ENCODE data around the gene APOB. TPM values are rescaled to one million over a fixed set of nuclear protein-coding genes. Genes with fewer than 3 reads are reported as not detected.

The APOB gene
- total RNA-seq, 2 experiments from 2014 or later, result not detected

GRCh38 chr2:21008790-21009661 lies 34.8 kb downstream of the APOB start:
- CTCF ChIA-PET, result interaction anchor here (0.7 to 1.6 kb wide), 3 partner anchors 10 to 357 kb away, joined by 3 to 6 read pairs (median 3); no protein-coding TSS in a partner anchor
- intact Hi-C loops (cut with micrococcal nuclease), result no loop called here
- no peak overlapping the region for H3K4me3 Mint-ChIP-seq
- H3K4me1 Mint-ChIP-seq (ENCODE audit: low read depth), result no peaks in the 10 kb centered on the region
- POLR2A ChIA-PET, result interaction anchor here (0.8 kb wide), 1 partner anchor 477 kb away, joined by 3 read pairs; no protein-coding TSS in a partner anchor
- DNase-seq (no peak), ATAC-seq (no peak)
- no peaks in the 10 kb centered on the region for H3K36me3 Mint-ChIP-seq (ENCODE audit: low read depth)
- no peak for TF ChIP-seq CTCF (IDR thresholded peaks at IDR 0.05)
- no peak overlapping the region for H3K27ac Mint-ChIP-seq
- H3K9me3 Mint-ChIP-seq, result no peaks in the 10 kb centered on the region
- H3K27me3 Mint-ChIP-seq, result no peaks in the 10 kb centered on the region

GRCh38 chr2:21008014-21008789 lies 35.7 kb downstream of the APOB start:
- no peak overlapping the region for H3K4me3 Mint-ChIP-seq
- intact Hi-C loops (cut with micrococcal nuclease), result no loop called here
- ATAC-seq (no peak), DNase-seq (no peak)
- no peak for TF ChIP-seq CTCF (IDR thresholded peaks at IDR 0.05)
- H3K27me3 Mint-ChIP-seq, result no peaks in the 10 kb centered on the region
- CTCF ChIA-PET, result interaction anchor here (1.6 kb wide), 1 partner anchor 347 kb away, joined by 6 read pairs; no protein-coding TSS in a partner anchor
- no peaks in the 10 kb centered on the region for H3K9me3 Mint-ChIP-seq
- H3K4me1 Mint-ChIP-seq (ENCODE audit: low read depth), result no peaks in the 10 kb centered on the region
- H3K27ac Mint-ChIP-seq, result no peak overlapping the region
- no peaks in the 10 kb centered on the region for H3K36me3 Mint-ChIP-seq (ENCODE audit: low read depth)
- POLR2A ChIA-PET, result no interaction called here

- ATAC-seq, result no peak
These were observed 36.5 kb downstream of the APOB start for GRCh38 chr2:21007129-21008013.

More at GRCh38 chr2:21007129-21008013, 36.5 kb downstream of the APOB start:
- no peak for DNase-seq
- ChIA-PET POLR2A (no interaction called here), CTCF (interaction anchor here (1.6 kb wide), 1 partner anchor 346 kb away, joined by 6 read pairs; no protein-coding TSS in a partner anchor)
- Mint-ChIP-seq H3K27me3 (no peaks in the 10 kb centered on the region), H3K4me1 (ENCODE audit: low read depth) (no peaks in the 10 kb centered on the region), H3K4me3 (no peak overlapping the region), H3K9me3 (no peaks in the 10 kb centered on the region), H3K36me3 (ENCODE audit: low read depth) (no peaks in the 10 kb centered on the region), H3K27ac (no peak overlapping the region)
- no peak for TF ChIP-seq CTCF (IDR thresholded peaks at IDR 0.05)
- intact Hi-C loops (cut with micrococcal nuclease), result no loop called here
